ENCODE results near the gene RGS16.
A peak's percentile ranks its signal among the peaks of the same experiment; 100 is the strongest.

Gene RGS16

DNA sequence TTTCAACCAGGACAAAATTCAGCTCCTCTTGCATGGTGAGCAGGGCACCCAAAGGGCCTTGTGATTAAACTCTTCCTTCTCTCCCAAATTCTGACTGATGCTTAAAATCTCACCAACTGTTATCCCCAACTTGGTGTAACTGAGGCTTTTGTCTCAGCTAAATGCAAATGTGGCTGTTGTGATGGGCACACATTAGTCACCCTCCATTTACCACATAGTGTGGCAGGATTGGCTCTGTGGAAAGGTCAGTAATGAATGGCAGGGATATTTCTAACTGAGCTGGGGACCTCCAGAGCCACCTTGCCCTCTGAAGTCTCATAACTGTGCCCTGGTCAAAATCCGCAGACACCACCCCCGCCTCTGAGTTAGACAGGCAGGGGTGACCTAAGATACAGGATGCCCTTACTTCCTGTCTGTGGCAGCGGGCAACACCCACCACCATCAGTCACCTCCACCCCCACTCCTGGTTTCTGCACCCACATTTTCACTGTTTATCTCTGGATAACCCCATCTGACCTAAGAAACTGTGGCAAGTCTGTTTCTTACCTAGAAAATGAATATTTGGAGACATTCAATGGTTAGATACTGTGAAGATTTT, 25.4 kb upstream of the RGS16 start:
- DNase-seq (ENCODE audit: low spot score) = no peak

DNA sequence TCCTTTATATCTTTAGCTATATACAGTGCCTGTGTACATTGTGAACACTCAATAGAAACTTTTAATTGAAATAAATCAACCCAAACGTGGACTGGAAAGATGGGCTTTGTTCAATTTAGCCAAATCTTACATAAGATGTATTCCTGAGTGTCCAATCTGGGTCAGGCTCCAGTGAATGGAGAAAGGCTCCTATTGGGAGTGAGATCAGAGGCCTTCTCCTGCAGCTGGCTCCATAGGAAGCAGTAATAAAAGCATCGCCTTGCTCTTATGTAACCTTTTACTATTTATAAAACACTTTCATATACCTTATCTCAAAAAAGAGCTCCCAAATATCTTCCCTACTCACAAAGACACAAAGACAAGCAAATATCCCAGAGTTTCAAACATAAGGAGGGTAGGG, 24.9 kb upstream of the RGS16 start:
- DNase-seq (ENCODE audit: low spot score) = no peak

DNA sequence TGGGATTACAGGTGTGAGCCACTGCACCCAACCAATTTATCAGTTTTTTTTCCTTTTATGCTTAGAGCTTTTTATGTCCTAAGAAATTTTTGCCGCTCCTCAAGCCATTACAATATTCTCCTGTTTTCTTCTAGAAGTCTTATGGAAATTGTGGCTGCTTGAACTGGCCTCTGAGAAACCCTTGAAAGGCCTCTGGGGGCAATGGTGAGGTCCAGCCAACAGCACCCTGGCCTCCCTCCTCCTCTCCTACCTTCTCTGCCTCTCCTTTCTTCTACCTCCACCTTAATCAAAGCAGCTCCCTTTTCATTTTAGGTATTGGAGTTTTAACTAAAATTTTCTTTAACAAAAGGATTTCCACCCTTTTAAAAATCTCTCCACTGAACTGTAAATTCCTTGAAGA, 24.5 kb upstream of the RGS16 start:
- DNase-seq (ENCODE audit: low spot score) = no peak

DNA sequence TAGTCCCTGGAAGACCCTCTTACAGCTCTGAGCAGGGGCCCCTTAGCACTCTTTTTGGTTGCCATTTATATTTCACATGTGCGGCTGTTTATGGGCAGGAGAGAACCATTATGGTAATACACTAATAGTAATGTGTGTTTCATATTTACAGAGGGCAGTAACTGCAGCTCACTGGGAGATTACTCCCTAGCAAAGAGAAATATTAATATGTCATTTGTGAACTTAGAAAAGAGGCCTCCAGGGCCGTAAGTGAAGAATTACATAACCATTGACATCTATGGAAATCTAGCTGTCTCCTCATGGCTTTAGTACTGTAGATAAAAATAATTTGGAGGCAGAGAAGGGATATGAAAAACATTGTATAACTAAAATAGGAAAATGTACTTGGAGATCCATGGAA, 23.4 kb upstream of the RGS16 start:
- no peak for DNase-seq (ENCODE audit: low spot score)

DNA sequence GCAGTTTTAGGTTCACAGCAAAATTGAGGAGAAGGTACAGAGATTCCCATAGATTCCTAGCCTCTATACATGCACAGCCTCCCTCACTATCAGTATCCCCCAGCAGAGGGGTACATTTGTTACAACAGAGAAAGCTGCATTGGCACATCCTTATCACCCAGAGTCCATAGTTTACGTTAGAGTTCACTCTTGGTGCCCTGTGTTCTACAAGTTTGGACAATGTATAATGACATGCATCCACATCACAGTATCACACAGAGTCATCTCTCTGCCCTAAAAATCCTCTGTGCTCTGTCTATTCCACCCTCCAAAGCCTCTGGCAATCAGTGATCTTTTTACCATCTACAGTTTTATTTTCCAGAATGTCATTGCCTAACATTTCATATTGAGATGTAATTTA, 22.3 kb upstream of the RGS16 start:
- no peak for DNase-seq (ENCODE audit: low spot score)

DNA sequence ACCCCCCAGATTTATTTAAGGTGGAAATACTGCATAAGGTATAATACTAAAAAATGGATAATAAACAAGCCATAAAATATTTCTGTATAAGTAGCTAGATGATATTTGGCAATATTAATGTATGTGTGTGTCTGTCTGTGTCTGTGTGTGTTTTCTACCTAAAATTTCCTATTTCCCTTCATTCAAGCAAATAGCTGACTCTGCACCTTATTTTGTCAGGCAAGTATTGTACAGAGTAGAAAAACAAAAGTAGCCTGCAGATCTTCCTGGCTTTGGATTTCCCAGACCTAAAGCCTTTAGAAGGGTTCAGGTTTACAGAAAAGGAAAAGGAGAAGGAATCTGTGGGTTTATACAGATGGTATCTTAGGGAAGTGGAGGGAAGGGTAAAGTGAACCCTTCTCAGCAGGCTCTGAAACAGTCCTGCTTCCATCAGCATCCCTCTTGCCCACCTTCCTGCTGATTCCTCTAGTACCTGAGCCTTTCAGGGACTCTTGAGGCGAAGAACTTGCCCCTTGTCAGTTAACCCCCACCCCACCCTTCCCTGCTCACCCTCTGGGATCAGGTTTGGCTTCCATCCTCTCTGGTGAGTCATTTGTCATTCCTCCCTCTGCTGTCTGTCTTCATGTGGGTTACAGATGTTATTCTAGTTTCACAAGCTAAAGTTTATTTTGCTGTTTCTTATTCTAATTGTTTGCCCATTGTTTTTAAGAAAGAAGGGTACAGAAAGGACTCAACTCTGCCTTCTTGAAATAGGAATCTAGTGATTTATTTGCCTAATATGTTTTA, 21.7 kb upstream of the RGS16 start:
- no peak for DNase-seq (ENCODE audit: low spot score)

DNA sequence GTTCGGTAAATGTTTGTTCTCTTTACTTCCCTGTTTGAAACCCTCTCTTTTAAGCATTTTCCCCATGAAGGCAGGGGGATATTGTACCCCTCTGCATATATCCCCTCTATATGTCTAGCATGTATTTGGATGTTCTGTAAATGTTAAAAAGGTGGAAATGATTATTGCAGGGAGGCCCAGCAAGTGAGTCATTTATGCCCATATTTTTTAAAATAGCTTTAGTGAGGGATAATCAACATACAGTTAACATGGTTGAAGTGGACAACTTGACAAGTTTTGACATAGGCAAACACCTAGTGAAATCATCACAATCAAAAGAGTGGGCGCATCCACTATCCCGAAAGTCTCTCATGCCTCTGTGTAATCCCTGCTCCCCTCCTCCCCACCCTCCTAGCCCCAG, 20.8 kb upstream of the RGS16 start:
- no peak for DNase-seq (ENCODE audit: low spot score)

DNA sequence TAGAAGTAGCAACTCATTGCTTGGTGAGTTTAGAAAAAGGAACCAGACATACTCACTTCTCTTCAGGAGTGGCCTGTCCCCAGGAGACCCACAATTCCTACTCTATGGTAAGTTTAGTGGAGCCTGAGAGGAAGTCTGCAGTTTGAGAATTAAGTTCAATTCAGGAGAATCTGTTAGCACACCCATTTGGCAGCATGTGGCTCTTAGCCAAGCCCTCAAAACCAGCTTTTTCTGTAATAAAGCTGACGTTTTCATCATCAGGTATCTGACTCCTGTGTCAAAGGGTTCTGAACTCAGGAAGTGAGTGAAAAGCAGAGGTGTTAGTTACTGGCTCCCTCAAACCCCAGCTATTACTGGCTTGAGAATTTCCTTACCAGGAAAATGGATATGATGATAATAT, 20.4 kb upstream of the RGS16 start:
- no peak for DNase-seq (ENCODE audit: low spot score)

DNA sequence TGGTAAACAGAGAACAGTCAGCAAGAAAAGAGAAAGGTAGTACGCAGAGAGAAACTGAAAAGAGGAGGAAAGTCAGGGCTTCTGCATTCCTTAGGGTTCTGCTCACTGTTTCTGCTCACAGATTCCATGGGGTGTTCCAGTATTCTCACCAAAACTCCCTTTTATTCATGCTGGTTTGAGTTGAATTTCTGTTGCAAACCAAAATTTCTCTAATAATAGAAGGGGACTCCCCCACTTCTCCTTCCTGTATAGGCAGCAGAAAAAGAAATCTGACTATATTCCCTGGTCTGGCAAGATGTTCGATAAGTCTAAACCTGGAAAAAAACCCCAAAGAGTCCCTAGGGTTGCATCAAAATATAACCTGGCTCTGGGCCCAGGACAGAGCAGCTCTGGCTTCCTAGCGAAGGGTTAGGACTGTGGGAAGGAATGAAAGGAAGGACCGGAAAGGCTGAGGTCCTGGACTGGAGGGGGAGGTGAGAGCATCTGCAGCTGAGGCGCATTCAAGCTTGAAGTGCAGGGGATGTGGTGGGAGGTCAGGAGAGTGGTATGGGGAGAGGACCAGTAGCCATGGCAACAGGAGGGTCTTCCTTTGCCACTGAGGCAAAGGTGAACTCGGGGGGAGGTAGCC, 18.8 kb upstream of the RGS16 start:
- DNase-seq (ENCODE audit: low spot score) = no peak

DNA sequence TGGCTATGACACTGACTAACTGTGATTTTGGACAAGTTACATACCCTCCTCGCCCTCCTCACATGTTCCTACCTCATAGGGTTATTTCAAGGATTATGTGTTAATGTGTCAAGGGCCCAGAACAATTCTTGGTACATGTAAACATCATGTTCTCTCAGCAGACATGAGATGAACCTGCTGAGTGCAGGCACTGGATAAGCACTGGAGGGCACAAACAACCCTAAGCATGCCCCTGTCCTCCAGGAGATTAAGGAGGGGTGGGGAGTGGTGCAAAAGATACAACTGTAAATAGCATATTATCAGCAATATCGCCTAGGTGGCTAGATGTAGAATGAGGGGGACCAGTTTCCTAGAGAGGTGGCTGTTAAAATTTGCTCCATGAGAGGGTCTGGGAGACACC, 17.7 kb upstream of the RGS16 start:
- DNase-seq (ENCODE audit: low spot score) = no peak

DNA sequence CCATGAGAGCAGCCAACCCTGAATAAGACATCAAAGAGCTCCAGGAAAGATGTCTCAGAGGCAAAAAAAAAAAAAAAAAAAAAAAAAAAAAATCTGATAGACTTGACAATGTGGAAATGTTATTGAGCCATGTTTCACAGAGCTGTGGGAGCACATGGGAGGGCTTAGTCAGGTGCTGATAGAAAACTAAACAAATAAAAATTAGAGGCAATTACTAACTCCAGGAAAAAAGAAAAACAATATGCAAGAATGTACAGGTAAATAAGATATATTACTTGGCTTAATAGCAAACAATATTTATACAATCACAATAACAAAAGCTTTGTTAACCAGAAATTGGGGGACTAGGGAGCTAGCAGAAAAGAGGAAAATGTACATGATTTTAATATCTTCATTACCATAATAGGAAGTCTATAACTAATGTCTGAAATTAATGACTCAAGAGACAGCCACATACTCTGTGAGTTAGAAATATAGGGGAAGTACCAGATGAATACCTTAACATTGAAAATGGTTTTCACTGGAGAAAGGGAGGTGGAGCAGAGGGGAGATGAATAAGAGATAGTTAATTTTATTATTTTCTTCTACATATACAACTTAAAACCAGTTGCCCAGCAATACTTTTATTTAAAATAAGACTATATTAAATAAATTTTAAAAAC, 16.9 kb upstream of the RGS16 start:
- DNase-seq (ENCODE audit: low spot score) = no peak

DNA sequence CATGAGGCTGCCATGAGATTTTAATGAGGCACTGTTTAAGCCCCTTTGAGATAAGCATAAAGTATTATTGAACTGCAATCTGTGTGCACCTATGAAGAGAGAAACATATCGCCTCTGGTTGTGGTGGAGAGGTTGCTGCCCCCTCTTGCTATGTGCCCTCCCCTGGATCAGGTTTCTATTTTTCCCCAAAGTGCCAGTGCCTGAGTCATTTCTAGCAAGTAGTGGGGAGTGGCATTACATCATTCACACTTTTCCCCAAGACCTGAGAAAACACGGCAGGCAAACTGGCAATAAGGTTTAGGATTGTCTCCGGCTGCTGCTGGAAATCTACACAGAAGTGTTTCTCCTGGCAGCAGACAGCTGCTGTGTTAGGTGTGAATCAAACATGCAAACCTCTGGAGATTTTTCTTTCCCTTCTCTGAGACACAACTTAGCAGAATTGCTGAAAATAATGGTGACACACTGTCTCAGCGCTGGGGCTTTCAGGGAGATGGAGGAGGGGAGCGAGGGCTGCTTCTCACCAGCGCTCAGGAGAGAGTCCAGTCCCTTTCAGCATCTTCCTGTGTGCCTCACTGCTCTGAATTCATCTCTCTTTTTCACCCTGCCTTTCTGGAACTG, 13.7 kb upstream of the RGS16 start:
- DNase-seq (ENCODE audit: low spot score) = no peak

DNA sequence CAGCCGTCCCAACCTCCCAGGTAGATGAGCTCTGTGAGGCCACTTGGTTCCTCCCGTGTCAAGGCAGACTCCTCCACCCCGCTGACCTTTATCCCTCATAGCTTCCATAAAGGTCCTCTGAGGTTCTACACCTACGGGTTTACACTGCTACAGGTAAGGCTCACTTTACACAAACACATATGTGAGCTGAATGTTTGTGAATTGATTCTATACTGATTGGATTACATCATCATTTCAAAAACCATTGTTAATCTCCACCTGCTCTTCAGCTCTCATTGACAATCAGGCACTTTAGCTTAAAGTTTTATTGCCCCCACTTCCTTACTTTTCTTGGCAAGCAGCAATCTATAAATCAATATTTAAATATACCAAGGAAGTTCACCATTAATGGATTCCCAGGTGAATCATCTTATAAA, 12.8 kb upstream of the RGS16 start:
- no peak for DNase-seq (ENCODE audit: low spot score)

DNA sequence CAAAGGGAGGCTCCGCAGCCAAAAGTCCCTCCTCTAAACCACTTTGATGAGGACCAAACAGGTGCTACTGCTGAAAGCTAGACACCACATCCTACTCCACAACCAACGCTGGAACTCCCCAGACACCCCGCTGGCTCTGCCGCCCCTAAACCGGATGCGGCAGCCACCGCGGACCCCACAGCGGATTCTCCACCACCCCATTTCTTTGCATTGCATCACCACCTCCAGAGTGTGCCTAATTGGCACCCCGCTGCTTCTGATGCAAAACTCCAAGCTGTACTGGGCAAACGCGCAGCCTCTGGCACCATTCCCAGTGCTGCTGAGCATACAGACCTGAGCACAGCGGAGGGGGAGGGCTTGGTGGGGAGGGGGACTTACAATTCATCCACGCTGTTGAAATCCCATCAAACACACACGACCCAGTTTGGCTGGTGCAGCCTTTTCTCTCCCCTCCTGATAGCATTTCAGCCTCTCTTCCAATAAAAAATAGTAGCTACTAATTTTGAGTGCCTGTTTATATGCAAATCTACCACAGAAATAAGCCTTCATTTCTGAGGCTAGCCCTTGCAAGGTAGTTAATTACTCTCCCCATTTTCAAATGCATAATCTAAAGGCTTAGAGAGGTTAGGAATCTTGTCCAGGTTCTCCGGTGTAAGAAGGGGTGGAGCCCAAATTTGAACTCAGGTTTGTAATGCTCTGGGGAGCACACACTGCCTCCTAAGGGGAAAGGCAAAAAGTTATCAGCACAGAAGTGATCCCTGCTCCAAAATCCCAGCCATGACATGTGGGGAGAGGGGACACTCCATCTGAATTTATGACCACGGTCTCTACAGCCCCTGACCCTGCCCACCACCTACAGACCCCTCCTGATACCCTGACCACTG, 12.2 kb upstream of the RGS16 start:
- peak; percentile 59 for DNase-seq (ENCODE audit: low spot score)

DNA sequence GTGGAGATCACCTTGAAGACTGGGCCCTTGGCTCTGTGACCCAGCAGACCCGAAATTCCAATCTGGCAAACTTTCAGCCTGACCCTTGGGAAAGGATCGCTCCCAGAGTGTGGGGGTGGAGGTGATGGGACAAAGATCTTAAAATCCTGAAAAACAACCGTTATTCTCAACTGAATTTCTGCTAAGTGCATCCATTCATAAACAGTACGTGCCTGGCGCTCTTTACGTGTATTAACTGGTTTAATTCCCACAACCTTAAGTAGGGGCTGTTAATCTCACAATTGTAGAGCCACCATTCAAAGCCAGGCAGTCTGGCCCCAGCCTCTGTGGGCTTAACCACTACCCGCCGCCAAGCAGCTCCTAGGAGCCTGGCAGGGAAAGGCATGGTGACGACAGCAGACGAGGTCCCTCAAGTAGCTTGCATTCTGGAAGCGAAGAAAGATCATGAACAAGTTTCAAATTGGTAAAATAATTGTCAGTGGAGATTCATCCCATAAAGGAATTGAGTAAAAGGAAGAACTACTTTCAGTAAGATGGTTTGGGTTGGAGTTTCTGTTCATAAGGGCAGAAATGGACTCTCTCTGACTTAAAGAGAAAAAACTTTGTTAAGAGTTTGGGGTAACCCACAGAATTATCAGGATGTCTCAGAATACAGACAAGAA, 11.4 kb upstream of the RGS16 start:
- DNase-seq (ENCODE audit: low spot score) = peak; percentile 67

DNA sequence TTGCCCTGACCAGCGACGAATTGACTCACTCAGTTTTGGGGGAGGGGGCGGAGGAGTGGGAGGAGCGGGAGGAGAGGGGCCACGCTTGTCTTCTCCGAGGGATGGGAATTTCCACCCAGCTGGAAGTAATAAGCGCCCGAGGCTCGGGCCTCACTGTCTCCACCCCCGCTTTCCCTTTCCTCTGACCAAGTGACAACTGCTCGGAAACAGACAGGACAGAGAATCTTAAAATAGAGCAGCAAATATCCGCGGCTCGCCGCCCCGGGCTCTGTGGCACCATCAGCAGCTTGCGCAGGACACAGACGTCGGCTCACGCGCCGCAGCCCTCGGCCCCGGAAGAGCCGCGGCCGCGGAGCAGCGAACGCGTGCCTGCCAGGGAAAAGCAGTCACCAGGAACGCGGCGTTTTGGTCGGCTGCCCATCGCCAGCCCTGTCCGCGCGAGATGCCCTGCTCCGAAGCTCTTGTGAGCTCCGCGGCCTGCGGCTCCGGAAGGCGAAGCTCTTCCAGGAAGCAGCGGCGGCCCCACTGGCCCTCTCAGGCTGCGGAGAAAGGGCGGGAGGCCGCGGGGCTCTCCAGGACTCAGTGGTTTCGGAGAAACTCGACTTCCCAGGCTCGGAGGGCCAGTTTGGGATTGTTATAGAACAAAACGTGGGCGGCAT, 10.7 kb upstream of the RGS16 start:
- peak; percentile 53 for DNase-seq (ENCODE audit: low spot score)

DNA sequence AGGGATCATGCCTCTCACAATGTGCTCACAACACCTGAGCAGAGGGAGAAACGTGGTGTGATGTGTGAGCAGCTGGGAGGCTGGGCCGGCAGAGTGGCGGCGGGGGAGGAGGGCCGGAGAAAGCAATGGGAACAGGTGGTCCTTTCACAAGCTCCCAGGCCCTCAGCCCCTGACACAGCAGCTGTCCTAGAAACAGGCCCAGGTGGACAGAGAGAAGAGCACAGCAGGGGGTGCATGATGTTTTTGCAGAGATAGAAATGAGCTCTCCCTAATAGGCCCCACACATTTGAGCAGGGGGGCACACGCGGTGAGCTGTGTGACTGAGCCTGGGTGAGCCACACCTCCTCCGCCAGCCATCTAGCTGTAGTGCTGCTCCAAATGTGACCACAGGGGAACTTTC, 7.6 kb upstream of the RGS16 start:
- no peak for DNase-seq (ENCODE audit: low spot score)

DNA sequence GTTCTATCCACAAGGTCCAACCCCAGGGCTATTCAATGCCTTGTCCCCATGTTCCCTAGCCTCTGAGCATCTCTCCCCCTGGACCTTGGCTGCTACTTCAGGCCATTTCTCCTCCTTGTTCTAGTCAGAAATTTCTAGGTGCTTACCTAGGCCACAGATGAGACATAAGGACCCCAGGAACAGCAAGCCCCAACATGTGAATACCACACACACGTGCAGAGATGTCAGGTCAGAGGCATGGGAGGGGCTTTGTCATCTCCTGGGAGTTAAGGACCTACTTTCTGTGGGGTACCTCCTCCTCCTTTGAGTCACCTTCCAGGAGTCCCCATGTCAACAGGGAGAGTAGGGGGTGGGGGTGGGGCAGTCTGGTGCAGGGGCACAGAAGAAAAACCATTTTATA, 7.1 kb upstream of the RGS16 start:
- DNase-seq (ENCODE audit: low spot score) = no peak

DNA sequence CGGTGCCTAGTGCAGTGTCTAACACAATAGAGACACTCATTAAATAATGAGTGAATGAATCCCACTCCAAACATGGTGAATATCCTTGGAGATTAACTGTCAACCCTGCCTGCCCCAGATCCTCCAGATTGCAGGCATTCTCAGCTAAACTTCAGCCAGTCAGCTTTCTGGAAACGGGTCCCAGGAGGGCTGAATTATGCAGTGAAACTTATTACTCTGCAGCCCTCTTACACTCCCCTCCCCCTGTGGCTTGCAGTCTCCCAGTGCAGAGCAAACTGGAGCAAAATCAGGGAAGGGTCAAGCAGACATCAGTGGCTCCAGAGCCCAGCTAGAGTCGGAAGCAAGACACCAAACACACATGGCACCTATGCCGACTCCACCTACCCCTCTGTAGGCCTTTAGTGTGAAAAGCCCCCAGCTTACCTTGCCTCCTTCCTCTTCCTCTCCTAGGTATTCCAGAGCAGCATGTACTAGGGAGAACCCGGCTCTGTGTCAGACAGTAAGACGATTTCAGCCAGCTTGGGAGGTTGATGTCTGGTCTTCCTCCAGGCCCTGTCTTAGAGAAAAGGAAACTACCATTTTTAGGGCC, 6.5 kb upstream of the RGS16 start:
- DNase-seq (ENCODE audit: low spot score) = no peak

All from putamen (tissue), 1 donor.